ENCODE results near the gene FRMPD2. TPM values are rescaled to one million over a fixed set of nuclear protein-coding genes. Genes with fewer than 3 reads are reported as not detected.
A peak's percentile ranks its signal among the peaks of the same experiment; 100 is the strongest.
"Not testable (repeated sequence)": the region's sequence is repeated elsewhere in the genome, so short reads cannot be mapped to it uniquely, and the experiment has no call there.

The FRMPD2 gene
- total and polyA plus RNA-seq, 8 donors, result 0.06 to 3.2 (median 2.1) TPM

DNA sequence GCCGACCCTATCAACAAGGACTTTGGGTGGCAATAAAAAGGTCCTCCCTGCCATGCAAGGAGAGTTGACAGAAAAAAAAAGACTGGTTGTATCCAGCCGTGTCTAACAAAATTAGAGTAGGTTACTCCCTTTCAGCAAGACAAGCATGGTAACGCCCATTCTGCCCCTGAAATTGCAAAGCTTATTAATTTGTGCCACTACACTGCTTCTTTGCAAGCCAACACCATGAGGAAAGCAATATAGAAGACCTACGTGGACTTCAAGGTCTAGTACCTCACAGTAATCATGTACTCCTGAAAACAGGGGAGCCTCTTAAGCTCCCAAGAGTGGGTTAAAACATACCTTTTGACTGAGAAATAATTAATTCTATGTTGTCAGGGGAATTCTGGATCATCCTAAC is 90.3 kb downstream of the FRMPD2 start:
- Histone ChIP-seq H3K9me3 (no peaks in the 10 kb centered on the region), H3K27ac (no peak overlapping the region), H3K4me1 (no peaks in the 10 kb centered on the region), H3K4me3 (no peak overlapping the region), H3K36me3 (no peaks in the 10 kb centered on the region), H3K27me3 (peaks cover 0 to 5% of the 10 kb centered on the region in 2 donors)
- intact Hi-C loops (cut with DNase I), result no loop called here
- TF ChIP-seq, protein P1, sequence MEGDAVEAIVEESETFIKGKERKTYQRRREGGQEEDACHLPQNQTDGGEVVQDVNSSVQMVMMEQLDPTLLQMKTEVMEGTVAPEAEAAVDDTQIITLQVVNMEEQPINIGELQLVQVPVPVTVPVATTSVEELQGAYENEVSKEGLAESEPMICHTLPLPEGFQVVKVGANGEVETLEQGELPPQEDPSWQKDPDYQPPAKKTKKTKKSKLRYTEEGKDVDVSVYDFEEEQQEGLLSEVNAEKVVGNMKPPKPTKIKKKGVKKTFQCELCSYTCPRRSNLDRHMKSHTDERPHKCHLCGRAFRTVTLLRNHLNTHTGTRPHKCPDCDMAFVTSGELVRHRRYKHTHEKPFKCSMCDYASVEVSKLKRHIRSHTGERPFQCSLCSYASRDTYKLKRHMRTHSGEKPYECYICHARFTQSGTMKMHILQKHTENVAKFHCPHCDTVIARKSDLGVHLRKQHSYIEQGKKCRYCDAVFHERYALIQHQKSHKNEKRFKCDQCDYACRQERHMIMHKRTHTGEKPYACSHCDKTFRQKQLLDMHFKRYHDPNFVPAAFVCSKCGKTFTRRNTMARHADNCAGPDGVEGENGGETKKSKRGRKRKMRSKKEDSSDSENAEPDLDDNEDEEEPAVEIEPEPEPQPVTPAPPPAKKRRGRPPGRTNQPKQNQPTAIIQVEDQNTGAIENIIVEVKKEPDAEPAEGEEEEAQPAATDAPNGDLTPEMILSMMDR (IDR thresholded peaks at IDR 0.05), result no peak
- DNase-seq (no peak), ATAC-seq (no peak)

DNA sequence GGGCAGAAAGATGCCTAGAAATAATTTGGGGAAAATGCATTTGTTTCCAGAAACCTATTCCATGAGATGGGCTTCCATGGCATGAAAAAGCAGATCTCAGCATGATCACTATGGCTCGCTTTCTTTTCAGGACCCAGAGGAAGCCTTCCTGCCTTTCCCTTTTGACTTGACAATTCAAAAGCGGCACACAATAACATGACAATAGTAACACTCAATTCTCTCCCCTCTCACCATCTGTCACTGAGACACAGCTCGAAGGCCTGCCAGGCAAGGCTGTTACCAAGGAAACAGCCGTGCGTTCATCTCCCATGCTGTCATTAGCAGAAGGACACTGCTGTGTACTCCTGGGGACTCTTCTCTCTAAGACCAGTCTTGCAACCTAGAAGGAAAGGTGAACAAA is 101.8 kb downstream of the FRMPD2 start:
- H3K4me3 ChIP-seq; H3K4me1 ChIP-seq; DNase-seq; H3K9me3 ChIP-seq; ATAC-seq; intact Hi-C loops (cut with DNase I); H3K27ac ChIP-seq; H3K36me3 ChIP-seq; H3K27me3 ChIP-seq: not testable (repeated sequence)

DNA sequence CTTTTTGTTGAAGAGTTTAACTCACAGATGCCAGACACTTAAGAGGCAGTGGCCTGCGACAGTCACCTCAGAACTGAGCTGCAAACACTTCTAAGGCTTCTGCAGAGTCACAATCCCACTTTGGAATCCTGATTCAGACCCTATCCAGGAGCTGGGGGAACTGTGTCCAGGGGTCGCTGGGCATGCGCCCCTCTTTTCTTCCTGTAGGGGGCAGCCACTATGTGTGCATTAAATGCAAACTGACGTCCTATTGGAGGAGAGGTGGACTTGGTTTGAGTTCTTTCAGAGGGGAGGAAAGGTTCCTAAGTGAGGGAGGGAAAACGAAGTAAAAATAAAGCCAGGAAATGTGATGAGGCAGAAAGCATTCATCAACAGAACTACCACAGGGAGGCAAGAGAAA is 113.8 kb downstream of the FRMPD2 start:
- H3K27me3 ChIP-seq; H3K4me1 ChIP-seq; H3K4me3 ChIP-seq; DNase-seq; ATAC-seq; H3K36me3 ChIP-seq; H3K27ac ChIP-seq; H3K9me3 ChIP-seq; intact Hi-C loops (cut with DNase I): not testable (repeated sequence)

DNA sequence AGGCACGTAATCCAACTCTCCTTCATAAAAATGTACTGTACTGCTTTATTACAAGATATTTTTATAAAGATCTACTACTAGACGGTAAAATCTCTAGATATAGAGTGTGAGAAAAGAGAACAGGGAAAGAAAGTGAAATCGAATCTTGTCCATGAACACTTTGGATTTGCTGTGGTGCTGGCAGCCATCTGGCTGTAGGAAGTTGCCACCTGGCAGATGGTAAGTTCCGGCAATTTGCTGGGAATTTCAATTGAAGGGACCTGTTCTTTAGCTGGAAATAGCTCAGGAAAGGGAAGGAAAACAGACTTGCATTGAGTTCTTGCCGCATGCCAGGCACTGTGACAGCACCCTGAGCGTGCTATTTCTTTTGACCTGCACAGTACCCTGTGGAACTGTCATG is 114.3 kb downstream of the FRMPD2 start:
- H3K4me3 ChIP-seq; ATAC-seq; H3K36me3 ChIP-seq; DNase-seq; H3K4me1 ChIP-seq; intact Hi-C loops (cut with DNase I); H3K27me3 ChIP-seq; H3K9me3 ChIP-seq; H3K27ac ChIP-seq: not testable (repeated sequence)

DNA sequence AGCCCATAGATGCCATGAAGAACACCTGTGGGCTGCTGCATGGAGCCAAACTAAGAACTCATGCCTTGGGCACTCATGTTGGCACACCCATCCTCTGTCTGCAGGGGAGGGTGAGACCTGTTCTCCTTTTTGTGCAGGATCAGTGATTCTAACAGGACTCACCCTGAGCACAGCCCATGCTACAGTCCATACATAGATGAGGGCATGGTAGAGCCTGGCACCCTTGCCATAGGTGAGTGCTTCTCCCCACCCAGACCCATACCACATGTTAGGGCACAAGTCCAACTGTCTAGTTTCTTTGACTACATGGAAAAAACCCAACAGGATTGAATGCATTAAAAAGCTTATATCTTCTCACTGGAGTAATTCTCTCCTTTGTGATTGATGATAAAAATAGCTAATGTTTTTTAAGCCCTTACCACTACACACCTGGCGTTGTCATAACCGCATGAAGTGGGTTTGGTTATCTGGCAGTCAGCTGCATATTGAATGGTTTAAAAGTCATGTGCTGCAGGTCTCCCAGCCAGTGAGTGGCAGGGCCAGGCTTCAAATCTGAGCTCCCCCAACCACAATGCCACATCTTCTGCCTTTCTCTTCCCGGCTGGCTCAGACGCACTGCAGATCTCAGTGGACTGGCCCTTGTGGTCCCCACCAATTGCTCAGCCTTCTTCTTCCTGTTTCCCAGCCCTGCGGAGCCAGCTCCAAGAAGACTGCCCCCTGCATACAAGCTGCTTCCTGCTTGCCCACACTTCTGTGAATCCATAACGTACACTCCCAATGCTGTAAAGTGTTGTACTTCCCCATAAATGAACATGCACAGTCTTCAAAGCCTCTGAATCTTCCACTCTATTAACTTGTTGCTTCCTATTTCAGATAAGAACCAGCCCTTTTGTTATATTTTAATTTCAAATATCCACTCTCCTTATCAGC is 120.0 kb downstream of the FRMPD2 start:
- peak; percentile 75 for ATAC-seq
- H3K27ac ChIP-seq; intact Hi-C loops (cut with DNase I); H3K27me3 ChIP-seq; H3K9me3 ChIP-seq; H3K4me3 ChIP-seq; H3K4me1 ChIP-seq; H3K36me3 ChIP-seq: not testable (repeated sequence)
- DNase-seq, result peak in 1 of 4 donors; percentile 3

DNA sequence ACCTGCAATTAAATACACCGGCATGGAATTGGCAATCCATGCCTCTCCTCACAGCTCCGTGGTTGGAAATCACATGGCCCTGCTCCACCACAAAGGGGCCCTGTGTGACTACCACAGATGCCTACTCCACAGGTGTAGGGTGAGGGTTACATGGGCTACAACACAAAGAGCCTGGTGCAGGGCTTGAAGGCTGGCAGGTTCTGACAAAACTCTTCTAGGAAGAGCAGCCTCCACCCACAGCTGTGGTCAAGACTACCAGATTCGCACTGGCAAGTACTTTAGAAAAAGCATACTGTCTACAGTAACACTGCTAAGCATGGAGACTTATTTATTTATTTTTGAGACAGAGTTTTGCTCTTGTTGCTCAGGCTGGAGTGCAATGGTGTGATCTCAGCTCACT is 126.9 kb downstream of the FRMPD2 start:
- H3K27me3 ChIP-seq; H3K4me1 ChIP-seq; DNase-seq; H3K9me3 ChIP-seq; H3K36me3 ChIP-seq; H3K4me3 ChIP-seq; intact Hi-C loops (cut with DNase I); ATAC-seq; H3K27ac ChIP-seq: not testable (repeated sequence)

DNA sequence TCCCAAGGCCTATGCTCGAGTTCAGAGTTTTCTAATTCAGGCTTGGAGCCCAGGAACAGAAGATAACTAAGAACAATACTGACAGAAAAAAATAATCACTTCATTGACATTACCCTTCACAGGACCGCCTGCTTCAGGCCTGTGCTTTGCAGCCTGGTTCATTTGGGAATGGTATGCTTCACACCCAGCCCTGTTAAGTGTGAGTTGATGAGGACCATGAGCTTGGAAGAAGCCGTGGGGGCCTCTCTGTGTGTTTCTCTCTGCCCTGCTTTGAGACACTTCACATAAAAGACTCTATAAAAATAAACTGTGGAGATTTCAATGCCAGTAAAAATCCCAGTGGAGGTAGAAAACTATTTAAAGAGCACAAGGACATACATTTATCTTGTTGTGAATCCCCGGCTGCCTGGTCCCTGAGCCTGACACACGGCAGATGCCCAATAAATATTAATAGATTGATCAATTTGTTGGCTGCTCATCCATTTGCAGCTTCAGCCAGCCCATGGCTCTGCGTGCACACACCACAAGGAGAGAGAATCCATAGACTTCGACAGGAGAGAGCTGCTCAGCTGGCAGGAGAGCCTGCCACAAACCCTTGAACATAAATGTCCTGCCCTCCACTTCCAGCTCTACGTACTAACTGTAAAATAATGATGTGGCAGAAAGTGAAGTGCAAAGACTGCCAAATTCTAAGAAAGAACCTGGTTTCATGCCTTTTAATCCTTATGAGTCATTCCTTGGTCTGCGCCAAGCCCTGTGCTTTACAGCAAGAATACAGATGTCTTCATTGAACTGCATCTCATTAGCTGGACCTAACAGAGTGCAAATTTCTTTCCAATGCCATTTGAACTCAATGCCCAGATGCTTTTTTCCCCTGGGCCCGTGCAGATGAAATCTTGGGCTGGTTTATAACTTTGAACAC is 130.5 kb downstream of the FRMPD2 start:
- intact Hi-C loops (cut with DNase I); DNase-seq; H3K27ac ChIP-seq; H3K9me3 ChIP-seq; H3K4me1 ChIP-seq; H3K27me3 ChIP-seq; H3K36me3 ChIP-seq; H3K4me3 ChIP-seq: not testable (repeated sequence)
- ATAC-seq, result peak; percentile 35

DNA sequence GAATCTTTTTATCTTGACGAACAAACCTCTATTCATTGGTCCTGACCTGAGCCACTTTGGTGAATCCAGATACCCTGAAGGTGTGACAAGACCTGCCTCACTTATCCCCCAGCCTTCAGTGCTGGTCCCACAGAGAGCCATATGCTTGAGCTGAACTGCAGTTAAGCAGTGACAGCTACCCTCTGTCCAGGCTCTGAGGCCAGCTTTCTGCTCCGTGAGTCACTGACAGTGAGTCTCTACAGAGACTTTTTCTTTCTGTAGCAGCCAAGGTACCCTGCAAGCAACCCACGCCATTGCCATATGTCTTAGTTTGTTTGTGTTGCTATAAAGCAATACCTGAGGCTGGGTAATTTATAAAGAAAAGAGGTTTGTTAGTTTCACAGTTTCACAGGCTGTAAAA is 133.5 kb downstream of the FRMPD2 start:
- H3K4me3 ChIP-seq; intact Hi-C loops (cut with DNase I); H3K27me3 ChIP-seq; H3K4me1 ChIP-seq; H3K9me3 ChIP-seq; DNase-seq; H3K36me3 ChIP-seq; H3K27ac ChIP-seq; ATAC-seq: not testable (repeated sequence)

DNA sequence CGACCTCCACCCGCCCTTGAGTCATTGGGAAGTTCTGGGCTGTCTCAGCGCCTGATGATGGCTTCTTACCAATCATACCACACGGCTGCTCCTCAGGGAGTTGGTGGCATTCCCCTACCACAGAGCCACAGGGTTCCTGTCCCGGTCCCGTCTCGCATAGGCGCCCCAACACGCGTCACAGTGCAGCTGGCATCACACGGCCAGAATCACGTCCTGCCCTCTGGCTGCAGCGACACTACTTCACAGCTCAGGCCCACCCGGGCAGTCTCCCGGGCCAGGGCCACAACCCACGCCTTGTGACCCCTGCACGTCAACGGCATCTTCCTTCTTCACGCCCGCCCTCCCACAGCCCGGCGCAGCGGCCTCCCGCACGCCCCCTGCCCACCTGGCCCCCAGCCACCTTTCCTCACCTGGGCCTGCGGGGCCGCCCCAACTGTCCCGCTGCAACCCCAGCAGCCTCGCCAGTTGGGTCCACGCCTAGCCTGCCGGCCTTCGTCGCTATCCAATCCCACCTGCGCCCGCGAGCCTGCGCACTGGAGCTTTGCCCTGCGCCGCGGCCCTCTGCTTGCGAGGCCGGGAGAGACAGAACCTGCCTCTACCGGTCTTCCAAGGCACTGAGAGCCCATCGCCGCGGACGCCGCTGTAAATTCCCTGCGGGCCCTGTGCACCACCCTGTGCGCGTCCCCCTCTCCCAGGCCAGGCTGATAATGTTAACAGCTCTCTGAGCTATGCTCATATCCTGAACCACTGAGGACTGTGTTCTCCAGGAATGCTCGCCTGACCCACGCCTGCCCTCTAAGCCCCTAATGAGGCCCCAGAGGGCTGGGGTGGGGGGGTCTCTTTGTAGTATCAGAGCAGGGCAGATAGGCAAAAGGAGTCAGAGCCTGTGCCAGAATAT is 134.3 kb downstream of the FRMPD2 start:
- DNase-seq; H3K27ac ChIP-seq; H3K9me3 ChIP-seq; H3K27me3 ChIP-seq; H3K36me3 ChIP-seq; intact Hi-C loops (cut with DNase I); H3K4me3 ChIP-seq; H3K4me1 ChIP-seq: not testable (repeated sequence)
- ATAC-seq, result peak; percentile 81

DNA sequence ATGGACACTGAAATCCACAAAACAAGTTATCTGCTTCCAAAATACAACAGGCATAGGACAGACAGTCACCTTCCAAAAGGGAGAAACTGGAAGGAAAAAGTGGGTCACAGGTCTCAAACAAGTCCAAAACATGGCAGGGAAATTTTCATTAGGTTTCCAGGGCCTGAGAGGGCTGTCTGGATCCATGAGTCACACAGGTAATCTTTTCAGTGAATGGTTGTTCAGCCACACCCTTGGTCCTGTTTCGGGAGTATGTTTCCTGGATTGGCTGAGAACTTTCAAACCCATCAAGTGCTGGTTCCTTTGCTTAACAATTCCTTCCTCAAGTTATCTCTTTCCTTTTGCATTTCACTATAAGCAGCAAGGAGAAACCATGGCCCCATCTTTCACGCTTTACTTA is 145.5 kb downstream of the FRMPD2 start:
- H3K4me3 ChIP-seq; H3K36me3 ChIP-seq; H3K9me3 ChIP-seq; H3K27ac ChIP-seq; intact Hi-C loops (cut with DNase I); H3K27me3 ChIP-seq; H3K4me1 ChIP-seq; DNase-seq: not testable (repeated sequence)
- peak; percentile 69 for ATAC-seq

DNA sequence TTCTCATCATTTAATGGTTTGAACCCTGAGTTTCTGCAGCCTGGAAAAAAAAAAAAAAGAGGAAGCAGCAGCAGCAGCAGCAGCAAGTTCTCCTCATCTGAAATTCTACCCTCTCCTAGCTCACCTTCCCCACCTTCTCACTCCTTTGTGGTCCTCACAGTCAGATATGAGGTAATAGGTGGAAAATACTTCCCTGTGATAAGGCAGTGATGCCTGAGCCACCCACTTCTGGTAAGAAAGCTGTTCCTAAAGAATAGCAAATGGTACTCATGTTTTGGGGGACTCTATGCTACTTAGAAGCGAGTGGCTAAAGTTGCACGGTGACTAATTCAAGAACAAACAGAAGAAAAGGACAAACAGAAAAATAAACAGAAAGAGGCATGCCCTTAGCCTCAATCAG is 148.2 kb downstream of the FRMPD2 start:
- H3K36me3 ChIP-seq; DNase-seq; H3K9me3 ChIP-seq; H3K4me3 ChIP-seq; H3K27me3 ChIP-seq; H3K27ac ChIP-seq; H3K4me1 ChIP-seq; intact Hi-C loops (cut with DNase I): not testable (repeated sequence)
- ATAC-seq, result peak; percentile 63

Measured in left lung (tissue), 10 donors.